ENCODE measurements around the gene SEC61A2.
A peak's percentile ranks its signal among the peaks of the same experiment; 100 is the strongest.

SEC61A2 gene

GRCh38 chr10:12196531-12197211, 67.2 kb downstream of the SEC61A2 start:
- no peak for DNase-seq (ENCODE audit: low read depth in 2 of 2)

DNA sequence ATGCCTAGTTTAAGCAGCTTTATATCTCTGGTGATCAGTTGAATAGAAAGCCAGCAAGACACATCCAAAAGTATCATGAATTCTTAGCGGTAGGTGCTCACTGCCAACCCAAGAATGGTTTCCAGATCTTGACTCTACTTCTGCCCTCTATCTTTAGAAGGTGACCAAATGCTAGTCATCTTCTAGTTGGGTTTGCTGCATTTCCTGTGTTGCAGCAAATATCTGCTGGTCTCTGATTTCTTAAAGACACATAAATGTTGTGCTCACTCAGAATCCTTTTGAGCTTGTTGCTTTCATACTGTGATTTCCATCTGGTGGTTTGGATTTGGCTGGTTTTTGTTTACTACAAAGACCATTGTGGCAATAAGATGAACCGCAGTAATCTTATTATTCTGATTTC, 68.7 kb downstream of the SEC61A2 start:
- DNase-seq (ENCODE audit: low read depth in 2 of 2), result no peak

DNA sequence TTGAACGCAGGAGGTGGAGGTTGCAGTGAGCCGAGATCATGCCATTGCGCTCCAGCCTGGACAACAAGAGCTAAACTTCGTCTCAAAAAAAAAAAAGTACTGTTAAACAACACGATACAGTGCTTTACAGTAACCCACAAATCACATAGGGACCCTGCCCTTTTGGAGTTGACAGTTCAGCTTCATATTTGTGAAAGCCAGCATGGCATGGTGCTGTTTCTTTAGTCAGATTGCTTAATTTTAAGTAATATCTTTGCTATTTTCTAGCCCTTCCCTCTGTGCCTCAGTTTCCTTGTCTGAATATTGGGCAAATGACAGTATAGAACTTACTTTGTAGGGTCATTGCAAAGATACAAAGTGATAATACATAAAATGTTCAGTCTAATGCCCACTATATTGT, 71.4 kb downstream of the SEC61A2 start:
- DNase-seq (ENCODE audit: low read depth in 2 of 2), result no peak

GRCh38 chr10:12201543-12201942, 72.1 kb downstream of the SEC61A2 start:
- DNase-seq (ENCODE audit: low read depth in 2 of 2), result no peak

DNA sequence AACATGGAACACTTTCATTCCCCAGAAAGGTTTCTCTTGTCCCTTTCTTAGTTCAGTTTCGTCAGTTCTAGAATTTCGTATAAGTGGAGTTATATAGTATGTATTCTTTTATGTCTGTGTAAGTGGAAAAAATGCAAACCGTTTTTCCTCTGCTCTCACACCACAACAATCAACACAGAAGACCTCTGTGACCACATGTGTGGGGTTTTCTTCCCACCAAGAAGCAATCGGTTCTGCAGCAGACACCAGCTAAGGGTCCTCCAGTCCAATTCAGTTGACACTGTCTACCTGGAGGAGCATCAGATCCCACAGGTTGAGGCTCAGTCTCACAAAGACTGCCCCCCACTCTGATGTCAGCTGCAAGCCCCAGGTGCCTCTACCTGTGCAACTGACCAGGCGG, 72.7 kb downstream of the SEC61A2 start:
- DNase-seq (ENCODE audit: low read depth in 2 of 2), result no peak

DNA sequence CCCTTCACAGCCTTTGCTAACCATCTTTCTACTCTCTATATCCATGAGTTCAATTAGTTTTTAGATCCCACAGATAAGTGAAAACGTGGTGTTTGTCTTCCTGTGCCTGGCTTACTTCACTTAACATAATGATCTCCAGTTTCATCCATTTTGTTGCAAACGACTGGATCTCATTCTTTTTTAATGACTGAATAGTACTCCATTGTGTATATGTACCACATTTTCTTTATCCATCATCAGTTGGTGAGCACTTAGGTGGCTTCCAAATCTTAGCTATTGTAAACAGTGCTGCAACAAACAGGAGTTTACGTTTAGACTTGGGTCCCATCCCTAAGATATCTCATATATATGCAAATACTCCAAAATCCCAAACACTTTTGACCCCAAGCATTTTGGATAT, 75.6 kb downstream of the SEC61A2 start:
- DNase-seq (ENCODE audit: low read depth in 2 of 2), result no peak

DNA sequence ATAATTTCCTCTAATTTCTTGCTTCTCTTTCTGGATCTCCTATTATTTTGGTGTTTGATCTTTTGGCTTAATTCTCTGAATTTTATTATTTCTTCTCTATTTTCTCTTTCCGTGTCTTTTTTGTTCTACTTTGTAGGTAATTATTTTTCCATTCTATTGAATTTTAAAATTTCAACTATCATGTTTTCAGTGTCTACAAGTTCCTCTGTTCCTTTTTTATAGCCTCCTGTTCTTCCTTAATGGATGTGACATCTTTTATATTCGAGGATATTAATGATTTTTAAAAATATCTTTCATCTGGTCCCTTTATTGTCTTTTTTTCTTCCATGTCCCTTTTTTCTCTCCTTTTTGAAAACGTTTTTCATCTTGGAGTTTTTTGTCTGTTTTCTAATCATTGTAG, 77.6 kb downstream of the SEC61A2 start:
- DNase-seq (ENCODE audit: low read depth in 2 of 2), result no peak

GRCh38 chr10:12208460-12208859, 79.0 kb downstream of the SEC61A2 start:
- no peak for DNase-seq (ENCODE audit: low read depth in 2 of 2)

GRCh38 chr10:12212454-12212853, 83.0 kb downstream of the SEC61A2 start:
- no peak for DNase-seq (ENCODE audit: low read depth in 2 of 2)

- no peak for DNase-seq (ENCODE audit: low read depth in 2 of 2)
Observed at GRCh38 chr10:12213621-12214020, 84.1 kb downstream of the SEC61A2 start.

GRCh38 chr10:12214093-12214492, 84.6 kb downstream of the SEC61A2 start:
- no peak for DNase-seq (ENCODE audit: low read depth in 2 of 2)

- DNase-seq (ENCODE audit: low read depth in 2 of 2), result peak in 1 of 2 donors; percentile 24
Observed at GRCh38 chr10:12214763-12215218, 85.3 kb downstream of the SEC61A2 start.

Data from stimulated activated CD4-positive, alpha-beta T cell treated with anti-CD3 and anti-CD28 coated beads, Interleukin-15, amount 100 ng/mL, for 48 hours (primary cell).